NT2/D1 (cell line): ENCODE data around the gene LRRC3.

Experiments used
- DNase-seq: peaks from one replicate; pipeline ENCODE4 v3.0.0-alpha.2; 2011; ENCODE audit warnings: low read depth, low spot score
- H3K27me3 ChIP-seq: 2 replicates; pipeline ENCODE4 v1.6.0; 2011; ENCODE audit warnings: mild to moderate bottlenecking; ENCODE audit not compliant: insufficient read length, insufficient read depth
- H3K36me3 ChIP-seq: 2 replicates; pipeline ENCODE4 v1.6.1; 2011; ENCODE audit warnings: mild to moderate bottlenecking, low read length, mixed read lengths; ENCODE audit not compliant: insufficient read depth, insufficient read length
- H3K4me1 ChIP-seq: 2 replicates; pipeline ENCODE4 v1.5.1; 2011; ENCODE audit not compliant: insufficient read depth, insufficient read length
- H3K4me3 ChIP-seq: 2 replicates; pipeline ENCODE4 v1.5.1; 2011; ENCODE audit warnings: low read depth; ENCODE audit not compliant: insufficient read length
- H3K9ac ChIP-seq: 2 replicates; pipeline ENCODE4 v1.6.0; 2011; ENCODE audit warnings: low read depth; ENCODE audit not compliant: insufficient read length
- H3K9me3 ChIP-seq: 2 replicates; pipeline ENCODE4 v1.5.1; 2011; ENCODE audit warnings: mild to moderate bottlenecking, low read length; ENCODE audit not compliant: insufficient read depth
- SUZ12 ChIP-seq: IDR thresholded peaks from 2 replicates; pipeline ENCODE4 v1.6.1; 2011; ENCODE audit not compliant: insufficient read length, insufficient read depth; ENCODE audit errors: extremely low read depth
- YY1 ChIP-seq: IDR thresholded peaks from 2 replicates; pipeline ENCODE4 v1.6.1; 2011; ENCODE audit not compliant: insufficient read length, insufficient read depth
- ZNF274 ChIP-seq: IDR thresholded peaks from 2 replicates; pipeline ENCODE4 v1.6.1; 2011; ENCODE audit warnings: mild to moderate bottlenecking, low read depth, low read length

Gene LRRC3

GRCh38 chr21:44462086-44462833 lies 7.0 kb downstream of the LRRC3 start:
- TF ChIP-seq ZNF274 (no peak), SUZ12 (no peak), YY1 (no peak)
- Histone ChIP-seq H3K9ac (peak overlapping the region; percentile 12), H3K9me3 (no peaks in the 10 kb centered on the region), H3K4me1 (peaks cover 18% of the 10 kb centered on the region), H3K36me3 (peaks cover 13% of the 10 kb centered on the region), H3K27me3 (no peaks in the 10 kb centered on the region), H3K4me3 (no peak overlapping the region)
- DNase-seq = no peak

DNA sequence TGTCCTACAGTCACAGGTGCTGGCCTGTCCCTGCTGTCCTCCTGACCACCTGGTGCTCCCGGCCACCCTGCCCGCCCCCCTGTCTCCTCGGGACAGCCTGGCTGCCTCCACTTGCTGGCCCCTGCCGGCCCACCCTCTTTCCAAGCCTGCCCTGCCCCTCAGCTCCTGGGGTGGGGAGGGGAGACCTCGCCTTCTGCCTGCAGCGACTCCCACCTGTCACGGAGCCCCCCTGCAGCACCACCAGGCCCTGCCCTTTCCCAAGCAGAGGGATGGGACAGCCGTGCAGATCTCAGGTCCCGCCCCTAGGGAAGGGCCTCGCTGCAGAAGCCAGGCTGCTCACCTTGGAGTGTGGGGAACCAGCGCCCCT lies 7.5 kb downstream of the LRRC3 start:
- peaks cover 18% of the 10 kb centered on the region for H3K4me1 ChIP-seq
- peaks cover 7% of the 10 kb centered on the region for H3K36me3 ChIP-seq
- DNase-seq = no peak
- H3K9ac ChIP-seq = no peak overlapping the region
- TF ChIP-seq YY1 (no peak), ZNF274 (no peak), SUZ12 (no peak)
- H3K27me3 ChIP-seq = no peaks in the 10 kb centered on the region
- no peaks in the 10 kb centered on the region for H3K9me3 ChIP-seq
- no peak overlapping the region for H3K4me3 ChIP-seq

DNA sequence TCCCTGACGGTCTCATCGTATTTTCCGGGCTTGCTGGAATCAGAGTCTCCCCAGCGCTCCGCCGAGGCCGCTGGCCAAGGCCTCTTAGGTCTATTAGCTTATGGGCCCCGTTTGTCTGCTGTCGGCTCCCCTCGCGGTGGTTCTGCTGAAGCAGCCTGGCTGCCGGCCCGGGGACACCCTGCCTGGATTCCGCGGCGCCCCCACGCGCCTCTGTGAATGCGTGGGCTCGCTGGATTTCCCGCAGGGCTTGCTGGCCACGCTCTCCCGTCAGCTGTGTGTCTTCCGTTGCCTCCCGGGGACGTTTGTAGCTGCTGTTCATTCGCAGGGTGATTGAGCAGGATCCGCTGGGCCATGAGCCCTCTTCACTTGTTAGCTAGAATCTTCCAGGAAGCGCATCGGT lies 8.4 kb downstream of the LRRC3 start:
- Histone ChIP-seq H3K9ac (no peak overlapping the region), H3K4me3 (no peak overlapping the region), H3K27me3 (no peaks in the 10 kb centered on the region), H3K4me1 (peaks cover 18% of the 10 kb centered on the region), H3K9me3 (no peaks in the 10 kb centered on the region), H3K36me3 (peaks cover 7% of the 10 kb centered on the region)
- no peak for DNase-seq
- TF ChIP-seq YY1 (no peak), SUZ12 (no peak), ZNF274 (no peak)

- Histone ChIP-seq H3K36me3 (peaks cover 4% of the 10 kb centered on the region), H3K4me3 (no peak overlapping the region), H3K27me3 (no peaks in the 10 kb centered on the region), H3K4me1 (peaks cover 18% of the 10 kb centered on the region), H3K9ac (no peak overlapping the region), H3K9me3 (no peaks in the 10 kb centered on the region)
- TF ChIP-seq YY1 (no peak), SUZ12 (no peak)
- no peak for DNase-seq
Observed at GRCh38 chr21:44464351-44464750, 9.0 kb downstream of the LRRC3 start.

- Histone ChIP-seq H3K9ac (no peak overlapping the region), H3K9me3 (no peaks in the 10 kb centered on the region), H3K4me3 (no peak overlapping the region), H3K36me3 (no peaks in the 10 kb centered on the region), H3K27me3 (no peaks in the 10 kb centered on the region), H3K4me1 (peaks cover 11% of the 10 kb centered on the region)
- TF ChIP-seq ZNF274 (no peak), SUZ12 (no peak), YY1 (no peak)
- no peak for DNase-seq
Observed at GRCh38 chr21:44466351-44466954, 11.1 kb downstream of the LRRC3 start.

- Histone ChIP-seq H3K4me3 (no peak overlapping the region), H3K27me3 (no peaks in the 10 kb centered on the region), H3K4me1 (peaks cover 5% of the 10 kb centered on the region), H3K9me3 (peaks cover 6% of the 10 kb centered on the region; the same call in 1 of the 2 replicates), H3K36me3 (no peaks in the 10 kb centered on the region), H3K9ac (no peak overlapping the region)
- TF ChIP-seq YY1 = no peak
- no peak for TF ChIP-seq SUZ12
- no peak for TF ChIP-seq ZNF274
- DNase-seq = no peak
Observed at GRCh38 chr21:44466996-44467858, 11.9 kb downstream of the LRRC3 start.

DNA sequence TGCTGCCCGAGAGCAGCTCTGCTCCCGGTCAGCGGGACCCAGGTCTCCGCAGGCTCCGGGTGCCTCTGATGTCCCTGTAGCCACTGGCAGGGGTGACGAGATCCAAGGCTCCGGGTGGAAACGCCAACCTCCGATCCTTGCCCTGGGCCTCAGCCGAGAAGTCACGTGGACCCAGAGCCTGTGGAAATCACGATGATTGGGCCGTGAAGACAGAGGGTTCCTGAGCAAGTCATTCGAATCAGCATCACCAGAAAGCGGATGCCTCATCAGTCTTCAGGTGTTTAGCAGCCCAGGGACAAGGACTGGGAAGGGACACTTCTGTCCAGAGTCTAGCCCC lies 12.5 kb downstream of the LRRC3 start:
- H3K4me3 ChIP-seq = no peak overlapping the region
- no peak overlapping the region for H3K9ac ChIP-seq
- H3K36me3 ChIP-seq = no peaks in the 10 kb centered on the region
- peaks cover 8% of the 10 kb centered on the region; the same call in 1 of the 2 replicates for H3K9me3 ChIP-seq
- no peak for DNase-seq
- TF ChIP-seq YY1 (no peak), SUZ12 (no peak), ZNF274 (no peak)
- no peaks in the 10 kb centered on the region for H3K4me1 ChIP-seq
- H3K27me3 ChIP-seq = no peaks in the 10 kb centered on the region
